K562 (cell line): ENCODE data around the gene SEMA3C.

Source experiments
- CTCF ChIP-seq, 3 experiments: IDR thresholded peaks in 2 of 3; conservative IDR thresholded peaks in 1 of 3; 2 replicates each; pipeline ENCODE4 v1.5.1; 2011 to 2012; ENCODE audit warnings: low read length in 3 of 3, mild to moderate bottlenecking in 3 of 3, control low read depth in 2 of 3, improper control_type of control experiment in 1 of 3, inconsistent platforms in 1 of 3, low read depth in 1 of 3, mixed read lengths in 1 of 3, moderate library complexity in 1 of 3; ENCODE audit not compliant: insufficient read depth in 2 of 3
- EP300 ChIP-seq: IDR thresholded peaks from 2 replicates; pipeline ENCODE4 v1.6.1; 2012; ENCODE audit warnings: low read length, improper control_type of control experiment
- MYC ChIP-seq, 2 experiments: fragments of 250-450 bp in 1 of 2; sonication (Bioruptor Pico) in 1 of 2; IDR thresholded peaks; 2 replicates each; pipeline versions ENCODE4 v1.5.1 to v1.6.1; 2012 to 2021; ENCODE audit warnings: low read depth in 2 of 2, borderline replicate concordance in 1 of 2, improper control_type of control experiment in 1 of 2, low read length in 1 of 2, mild to moderate bottlenecking in 1 of 2, moderate library complexity in 1 of 2
- NFIC ChIP-seq: fragments of 450-650 bp; IDR thresholded peaks from 2 replicates; pipeline ENCODE4 v1.6.1; 2017; ENCODE audit warnings: mild to moderate bottlenecking, inconsistent platforms
- RERE ChIP-seq: sonication (generic); formaldehyde crosslinking; IDR thresholded peaks from 2 replicates; pipeline ENCODE4 v1.8.0; 2023; ENCODE audit warnings: missing genetic modification reagents, mild to moderate bottlenecking, borderline replicate concordance
- ZNF407 ChIP-seq: fragments of 450-650 bp; IDR thresholded peaks from 2 replicates; pipeline ENCODE4 v1.6.1; 2016; ENCODE audit warnings: low read depth
- ZNF655 ChIP-seq: fragments of 250-450 bp; sonication (Bioruptor Pico); IDR thresholded peaks from 2 replicates; pipeline ENCODE4 v1.5.0; 2021

- no peak for TF ChIP-seq NFIC
- no peak for TF ChIP-seq EP300
- no peak for TF ChIP-seq CTCF (IDR thresholded peaks at IDR 0.05 in 2 of 3, conservative IDR thresholded peaks at IDR 0.05 in 1 of 3; ENCODE audit: insufficient read depth in 2 of 3, low read depth in 1 of 3, low read length in 3 of 3)
- TF ChIP-seq ZNF407 = no peak
- no peak for TF ChIP-seq RERE
- TF ChIP-seq ZNF655 (CRISPR knock-in tag) = no peak
- no peak for TF ChIP-seq MYC (IDR thresholded peaks at IDR 0.05; ENCODE audit: low read depth, low read length)
- no peak for TF ChIP-seq MYC (CRISPR knock-in tag; IDR thresholded peaks at IDR 0.05; ENCODE audit: borderline replicate concordance, low read depth)
Observed at GRCh38 chr7:80942261-80943041, 23.6 kb upstream of the SEMA3C start.
